ENCODE results near the gene CHL1.

The CHL1 gene

DNA sequence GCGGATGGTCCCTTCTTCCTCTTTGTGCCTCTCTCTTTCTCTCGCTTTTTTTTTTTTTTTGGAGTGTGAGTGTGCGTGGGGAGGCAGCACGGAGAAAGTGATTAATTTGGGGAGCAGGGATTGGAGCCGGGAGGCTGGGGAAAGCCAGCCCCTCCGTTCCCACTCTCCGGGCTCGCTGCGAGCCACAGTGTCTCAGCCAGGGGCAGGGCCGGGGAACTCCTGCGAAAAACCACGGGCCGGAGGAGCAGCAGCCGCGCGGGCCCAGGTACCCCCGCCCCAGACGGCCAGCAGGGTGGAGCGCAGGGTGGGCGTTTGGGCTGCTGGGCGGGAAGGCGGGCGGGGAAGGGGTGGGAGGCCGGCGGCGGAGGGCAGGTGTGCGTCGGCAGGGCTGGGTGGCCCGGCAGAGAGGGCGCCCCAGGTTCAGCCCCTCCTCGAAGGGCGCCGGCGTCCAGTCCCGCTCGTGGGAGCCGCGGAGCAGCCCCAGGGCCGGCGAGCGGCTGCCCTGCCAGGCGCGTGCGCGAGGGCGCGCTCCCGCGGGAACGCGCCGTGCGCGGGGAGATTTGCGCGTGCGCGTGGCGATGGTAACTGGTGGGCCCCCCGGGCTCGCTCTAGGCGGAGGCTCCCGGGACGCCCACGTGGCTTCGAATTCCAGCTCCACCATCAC is 1.4 kb downstream of the CHL1 start:
- no peaks in the 10 kb centered on the region for H3K4me1 ChIP-seq (ENCODE audit: insufficient read depth, low read length)
- H3K9me3 ChIP-seq (ENCODE audit: control insufficient read depth, insufficient read depth, low read length) = no peaks in the 10 kb centered on the region
- H3K9ac ChIP-seq (ENCODE audit: low read depth, low read length) = peak overlapping the region; percentile 63
- no peaks in the 10 kb centered on the region for H3K36me3 ChIP-seq (ENCODE audit: insufficient read depth, low read length)

DNA sequence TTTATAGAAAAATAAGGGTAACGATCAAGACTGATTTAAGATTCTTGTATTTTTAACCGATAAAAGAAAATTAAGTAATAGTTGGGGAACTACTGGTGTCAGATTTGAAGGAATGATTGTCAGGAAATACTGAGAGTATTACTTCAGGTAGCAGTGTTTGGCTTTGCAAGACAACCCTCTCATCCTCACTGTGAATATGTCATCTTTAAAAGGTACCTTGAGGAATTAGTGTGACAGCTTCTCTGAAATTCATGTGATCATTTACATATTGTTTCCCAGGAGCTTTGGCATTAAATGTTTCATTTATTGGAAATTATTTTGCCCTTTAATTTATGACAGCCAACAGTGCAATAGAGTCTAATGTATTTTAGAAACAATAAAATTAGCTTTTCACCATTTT is 3.3 kb downstream of the CHL1 start:
- no peaks in the 10 kb centered on the region for H3K36me3 ChIP-seq (ENCODE audit: insufficient read depth, low read length)

DNA sequence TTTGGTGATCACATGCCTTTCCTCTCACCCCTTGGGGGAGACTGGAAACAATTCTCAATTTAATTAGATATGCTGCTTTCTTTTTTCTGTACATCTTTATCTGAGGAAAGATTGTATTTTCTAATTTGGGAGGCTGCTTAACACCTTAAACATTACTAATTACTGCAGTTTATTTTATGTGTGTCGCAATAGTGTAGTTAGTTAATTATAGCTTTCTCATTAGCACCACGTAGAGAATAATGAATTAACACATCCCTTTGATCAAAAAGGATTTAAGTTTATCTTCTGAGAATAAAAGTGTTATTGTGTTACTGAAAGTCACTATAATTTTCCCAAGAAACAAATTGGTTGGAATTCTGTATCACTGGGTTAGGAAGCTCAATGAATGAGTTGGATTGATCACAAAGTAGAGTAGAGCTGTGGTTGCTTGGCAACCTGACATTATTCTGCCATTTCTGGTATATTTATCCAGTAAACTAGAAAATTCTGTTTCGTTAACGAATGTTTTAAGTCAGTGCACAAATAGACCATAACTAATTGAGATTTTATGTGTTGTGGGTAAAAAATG is 4.3 kb downstream of the CHL1 start:
- H3K9ac ChIP-seq (ENCODE audit: low read depth, low read length) = no peak overlapping the region
- H3K4me1 ChIP-seq (ENCODE audit: insufficient read depth, low read length) = no peaks in the 10 kb centered on the region
- no peaks in the 10 kb centered on the region for H3K9me3 ChIP-seq (ENCODE audit: control insufficient read depth, insufficient read depth, low read length)
- no peaks in the 10 kb centered on the region for H3K36me3 ChIP-seq (ENCODE audit: insufficient read depth, low read length)

More for the DNA sequence above, 3.3 kb downstream of the CHL1 start:
- Histone ChIP-seq H3K9me3 (ENCODE audit: control insufficient read depth, insufficient read depth, low read length) (no peaks in the 10 kb centered on the region), H3K4me1 (ENCODE audit: insufficient read depth, low read length) (no peaks in the 10 kb centered on the region), H3K9ac (ENCODE audit: low read depth, low read length) (no peak overlapping the region)

DNA sequence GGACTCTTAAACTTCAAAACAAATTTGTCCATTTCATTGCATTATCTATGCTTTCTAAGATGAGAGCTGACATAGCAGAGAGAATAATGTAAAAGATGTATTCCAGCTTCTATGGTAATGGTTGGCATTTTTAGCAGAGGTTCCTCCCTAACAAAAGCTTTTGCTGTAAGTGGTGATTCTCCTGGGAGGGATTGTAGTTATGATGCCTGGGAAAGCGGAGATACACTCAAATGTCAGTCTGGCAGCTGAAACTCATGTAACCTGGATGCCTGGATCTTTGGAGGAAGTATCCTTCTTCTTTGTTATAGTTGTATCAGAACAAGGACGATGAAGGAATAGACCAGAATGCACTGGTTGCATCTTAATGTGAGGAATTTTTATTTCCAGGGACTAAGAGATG is 7.5 kb downstream of the CHL1 start:
- no peak overlapping the region for H3K9ac ChIP-seq (ENCODE audit: low read depth, low read length)
- no peaks in the 10 kb centered on the region for H3K9me3 ChIP-seq (ENCODE audit: control insufficient read depth, insufficient read depth, low read length)
- H3K36me3 ChIP-seq (ENCODE audit: insufficient read depth, low read length) = no peaks in the 10 kb centered on the region
- no peaks in the 10 kb centered on the region for H3K4me1 ChIP-seq (ENCODE audit: insufficient read depth, low read length)

DNA sequence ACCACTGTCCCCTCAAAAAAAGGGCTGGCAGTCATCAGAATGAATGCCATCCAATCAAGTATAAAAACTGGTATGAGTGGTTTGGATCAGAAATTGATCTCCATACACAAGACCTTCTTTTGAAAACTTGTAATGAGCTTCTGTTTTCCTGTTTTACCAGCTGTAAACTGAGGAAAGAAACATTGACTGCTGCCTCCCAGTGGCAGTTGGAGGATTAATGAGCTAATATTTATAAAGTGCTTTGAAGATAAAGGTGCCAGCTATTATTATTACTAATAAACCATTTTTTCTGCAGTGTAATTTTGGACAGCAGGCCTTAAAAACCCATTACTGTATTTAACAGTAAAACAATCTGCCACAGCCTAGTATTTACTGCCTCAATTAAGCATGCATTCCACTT is 11.4 kb downstream of the CHL1 start:
- no peaks in the 10 kb centered on the region for H3K9me3 ChIP-seq (ENCODE audit: control insufficient read depth, insufficient read depth, low read length)
- H3K4me1 ChIP-seq (ENCODE audit: insufficient read depth, low read length) = no peaks in the 10 kb centered on the region
- H3K9ac ChIP-seq (ENCODE audit: low read depth, low read length) = no peak overlapping the region
- H3K36me3 ChIP-seq (ENCODE audit: insufficient read depth, low read length) = no peaks in the 10 kb centered on the region

DNA sequence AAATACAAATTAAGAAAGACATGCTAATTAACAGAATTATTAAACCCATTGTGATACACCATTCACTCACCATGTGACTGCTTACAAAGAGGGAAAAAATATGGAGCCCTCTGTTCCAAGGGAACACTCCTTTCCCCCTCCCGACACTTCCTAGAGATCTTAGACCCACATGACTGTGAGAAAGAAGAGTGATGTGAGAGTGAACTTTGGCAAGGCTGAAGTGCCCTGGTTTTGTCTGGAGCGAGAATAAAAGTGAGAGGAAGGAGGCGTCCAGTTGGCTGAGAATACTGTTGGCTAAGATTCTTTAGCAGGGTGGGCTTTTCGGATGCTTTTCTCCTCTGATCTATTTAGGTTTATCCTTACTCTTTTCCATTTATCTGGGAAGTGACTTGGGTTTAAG is 14.1 kb downstream of the CHL1 start:
- H3K36me3 ChIP-seq (ENCODE audit: insufficient read depth, low read length) = no peaks in the 10 kb centered on the region
- no peaks in the 10 kb centered on the region for H3K9me3 ChIP-seq (ENCODE audit: control insufficient read depth, insufficient read depth, low read length)
- H3K4me1 ChIP-seq (ENCODE audit: insufficient read depth, low read length) = no peaks in the 10 kb centered on the region
- no peak overlapping the region for H3K9ac ChIP-seq (ENCODE audit: low read depth, low read length)

DNA sequence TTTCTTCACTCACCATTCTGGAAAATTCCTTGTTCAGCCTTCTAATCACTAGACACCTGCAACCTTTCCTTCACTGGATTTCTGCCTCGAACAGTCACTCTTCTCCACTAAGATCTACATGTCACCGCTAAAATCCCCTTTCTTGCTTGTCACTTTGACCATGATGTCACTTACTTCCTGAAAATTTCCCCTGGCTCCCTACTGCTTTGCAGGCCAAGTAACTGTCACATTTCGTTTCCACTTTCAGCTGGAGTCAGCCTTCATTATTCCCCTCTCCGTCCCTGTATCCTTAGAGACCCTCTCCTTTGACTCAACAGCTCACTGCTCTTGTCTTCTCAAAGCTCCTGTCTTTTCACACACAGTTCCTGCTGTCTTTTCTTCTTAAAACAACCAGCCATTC is 15.9 kb downstream of the CHL1 start:
- no peak overlapping the region for H3K9ac ChIP-seq (ENCODE audit: low read depth, low read length)
- no peaks in the 10 kb centered on the region for H3K4me1 ChIP-seq (ENCODE audit: insufficient read depth, low read length)
- H3K36me3 ChIP-seq (ENCODE audit: insufficient read depth, low read length) = no peaks in the 10 kb centered on the region
- no peaks in the 10 kb centered on the region for H3K9me3 ChIP-seq (ENCODE audit: control insufficient read depth, insufficient read depth, low read length)

DNA sequence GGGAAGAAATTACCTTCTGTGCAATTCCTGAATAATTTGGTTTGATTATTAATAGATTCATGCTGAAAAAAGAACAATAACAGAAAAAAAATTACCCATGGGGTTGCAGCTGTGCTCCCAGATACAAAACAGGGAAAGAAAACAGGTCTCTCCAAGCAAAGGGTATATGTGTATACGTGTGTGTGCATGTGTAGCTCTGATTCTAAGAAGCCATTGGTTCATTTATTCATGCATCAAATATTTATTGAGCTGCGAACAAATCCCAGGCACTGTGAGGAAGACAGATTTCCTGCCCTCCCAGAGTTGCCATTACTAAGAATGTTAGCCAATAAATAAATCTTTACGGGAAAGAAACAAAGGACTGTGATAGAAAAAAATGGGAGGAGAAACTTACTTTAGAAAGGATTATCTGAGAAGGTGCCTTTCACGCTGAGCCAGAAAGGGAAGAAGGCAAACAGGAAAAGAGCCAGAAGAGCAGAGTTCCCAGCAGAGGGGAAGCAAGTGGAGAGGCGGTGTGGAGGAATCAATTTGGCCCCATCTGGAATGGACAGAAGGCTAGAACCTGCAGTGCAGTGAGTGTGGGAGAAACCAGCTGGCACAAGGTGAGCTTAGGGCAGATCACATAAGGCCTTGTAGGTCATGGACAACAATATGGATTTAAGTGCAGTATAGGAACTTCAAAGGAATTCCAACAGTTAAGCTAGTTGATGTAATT is 20.7 kb downstream of the CHL1 start:
- no peaks in the 10 kb centered on the region for H3K4me1 ChIP-seq (ENCODE audit: insufficient read depth, low read length)

DNA sequence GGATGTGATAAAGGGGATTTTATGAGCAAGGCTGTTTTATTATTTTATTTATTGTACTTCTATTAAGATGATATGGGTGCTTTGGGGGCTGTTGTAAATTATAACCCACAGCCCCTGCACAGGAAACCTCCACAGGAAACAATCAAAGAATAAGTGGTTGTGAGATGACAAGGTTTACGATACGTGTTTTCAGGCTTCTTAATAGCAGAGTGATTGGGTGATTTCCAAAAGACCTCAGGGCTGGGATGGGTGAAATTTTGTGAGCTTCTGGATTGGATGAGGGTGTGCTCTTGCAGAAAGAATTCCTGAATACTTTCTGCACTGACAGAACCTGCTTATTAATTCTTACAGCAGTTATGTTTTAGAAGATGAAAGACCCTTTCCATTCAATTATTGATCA is 21.4 kb downstream of the CHL1 start:
- H3K36me3 ChIP-seq (ENCODE audit: insufficient read depth, low read length) = no peaks in the 10 kb centered on the region
- no peak overlapping the region for H3K9ac ChIP-seq (ENCODE audit: low read depth, low read length)
- no peaks in the 10 kb centered on the region for H3K9me3 ChIP-seq (ENCODE audit: control insufficient read depth, insufficient read depth, low read length)
- H3K4me1 ChIP-seq (ENCODE audit: insufficient read depth, low read length) = no peaks in the 10 kb centered on the region

More for the DNA sequence above, 20.7 kb downstream of the CHL1 start:
- no peak overlapping the region for H3K9ac ChIP-seq (ENCODE audit: low read depth, low read length)
- no peaks in the 10 kb centered on the region for H3K9me3 ChIP-seq (ENCODE audit: control insufficient read depth, insufficient read depth, low read length)
- H3K36me3 ChIP-seq (ENCODE audit: insufficient read depth, low read length) = no peaks in the 10 kb centered on the region

DNA sequence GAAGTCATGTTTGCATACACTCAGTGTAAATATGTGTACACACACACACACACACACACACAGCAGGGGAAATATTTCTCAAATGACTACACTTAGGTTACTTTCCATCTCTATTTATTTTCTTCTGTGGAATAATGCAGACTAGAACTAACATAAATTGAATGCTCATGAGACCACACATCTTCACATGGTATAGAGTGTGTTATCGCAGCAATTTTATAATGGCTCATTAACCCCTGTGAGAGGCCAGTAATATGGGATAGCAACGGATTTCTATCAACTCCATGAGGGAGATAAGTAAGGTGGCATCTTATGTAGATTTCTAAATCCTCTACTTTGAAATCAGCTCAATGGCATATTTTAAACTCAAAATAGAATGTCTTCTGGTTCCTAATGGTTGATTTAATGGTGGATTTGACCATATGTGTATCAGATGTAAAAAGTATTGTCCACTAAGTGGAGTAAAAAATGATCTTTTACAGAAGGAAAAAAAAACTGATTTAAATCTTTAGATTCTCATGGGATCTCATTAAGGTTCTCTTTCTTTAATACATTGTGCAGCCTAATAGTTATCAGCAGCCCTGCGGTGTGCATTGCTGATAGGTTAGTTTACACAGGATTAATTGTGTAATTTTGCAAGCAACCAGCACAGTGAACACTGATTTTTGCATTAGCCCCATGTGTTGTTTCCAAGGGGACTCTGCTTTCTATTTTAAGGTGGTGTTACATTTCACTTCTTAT is 32.0 kb downstream of the CHL1 start:
- no peaks in the 10 kb centered on the region for H3K9me3 ChIP-seq (ENCODE audit: control insufficient read depth, insufficient read depth, low read length)
- H3K4me1 ChIP-seq (ENCODE audit: insufficient read depth, low read length) = peaks cover 9% of the 10 kb centered on the region; the same call in 1 of the 2 replicates
- no peak overlapping the region for H3K9ac ChIP-seq (ENCODE audit: low read depth, low read length)
- no peaks in the 10 kb centered on the region for H3K36me3 ChIP-seq (ENCODE audit: insufficient read depth, low read length)

DNA sequence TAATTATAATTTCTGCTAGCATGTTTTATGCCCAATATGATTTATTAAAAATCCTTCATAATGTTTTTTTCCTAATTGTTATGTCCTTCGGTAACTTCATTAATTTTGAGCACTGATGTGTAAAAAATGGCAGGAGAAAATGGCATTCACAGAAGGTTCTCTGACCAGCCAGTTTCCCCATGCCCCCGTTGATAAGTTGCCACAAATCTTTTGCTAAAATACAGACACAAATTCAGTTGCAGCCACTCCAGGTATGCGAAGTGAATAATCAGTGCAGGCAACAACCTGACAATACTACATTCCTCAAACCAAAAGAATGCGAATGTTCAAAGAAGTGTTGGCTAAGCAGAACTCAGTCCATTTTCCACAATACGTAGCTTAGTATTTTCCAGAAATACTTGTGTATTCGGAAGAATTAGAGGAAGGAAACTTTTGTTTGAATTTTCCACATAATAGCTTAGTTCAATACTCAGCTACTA is 32.7 kb downstream of the CHL1 start:
- Histone ChIP-seq H3K9me3 (ENCODE audit: control insufficient read depth, insufficient read depth, low read length) (no peaks in the 10 kb centered on the region), H3K36me3 (ENCODE audit: insufficient read depth, low read length) (no peaks in the 10 kb centered on the region), H3K9ac (ENCODE audit: low read depth, low read length) (no peak overlapping the region), H3K4me1 (ENCODE audit: insufficient read depth, low read length) (peaks cover 9% of the 10 kb centered on the region; the same call in 1 of the 2 replicates)

DNA sequence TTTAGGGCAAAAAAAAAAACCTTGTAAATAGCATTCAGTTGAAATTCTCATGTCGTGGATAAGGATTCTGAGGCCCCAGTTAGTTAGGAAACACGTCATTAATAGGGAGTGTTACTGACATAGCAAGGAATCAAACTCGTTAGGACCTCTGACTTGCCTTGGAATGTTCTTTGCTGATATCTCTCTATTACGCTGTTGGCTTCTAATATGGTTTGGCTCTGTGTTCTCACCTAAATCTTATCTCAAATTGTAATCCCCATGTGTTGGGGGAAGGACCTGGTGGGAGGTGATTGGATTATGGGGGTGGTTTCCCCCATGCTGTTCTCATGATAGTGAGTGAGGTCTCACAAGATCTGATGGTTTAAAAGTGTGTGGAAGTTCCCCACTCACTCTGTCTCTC is 40.3 kb downstream of the CHL1 start:
- Histone ChIP-seq H3K9me3 (ENCODE audit: control insufficient read depth, insufficient read depth, low read length) (no peaks in the 10 kb centered on the region), H3K36me3 (ENCODE audit: insufficient read depth, low read length) (no peaks in the 10 kb centered on the region), H3K9ac (ENCODE audit: low read depth, low read length) (no peak overlapping the region), H3K4me1 (ENCODE audit: insufficient read depth, low read length) (peaks cover 4% of the 10 kb centered on the region; the same call in 1 of the 2 replicates)

DNA sequence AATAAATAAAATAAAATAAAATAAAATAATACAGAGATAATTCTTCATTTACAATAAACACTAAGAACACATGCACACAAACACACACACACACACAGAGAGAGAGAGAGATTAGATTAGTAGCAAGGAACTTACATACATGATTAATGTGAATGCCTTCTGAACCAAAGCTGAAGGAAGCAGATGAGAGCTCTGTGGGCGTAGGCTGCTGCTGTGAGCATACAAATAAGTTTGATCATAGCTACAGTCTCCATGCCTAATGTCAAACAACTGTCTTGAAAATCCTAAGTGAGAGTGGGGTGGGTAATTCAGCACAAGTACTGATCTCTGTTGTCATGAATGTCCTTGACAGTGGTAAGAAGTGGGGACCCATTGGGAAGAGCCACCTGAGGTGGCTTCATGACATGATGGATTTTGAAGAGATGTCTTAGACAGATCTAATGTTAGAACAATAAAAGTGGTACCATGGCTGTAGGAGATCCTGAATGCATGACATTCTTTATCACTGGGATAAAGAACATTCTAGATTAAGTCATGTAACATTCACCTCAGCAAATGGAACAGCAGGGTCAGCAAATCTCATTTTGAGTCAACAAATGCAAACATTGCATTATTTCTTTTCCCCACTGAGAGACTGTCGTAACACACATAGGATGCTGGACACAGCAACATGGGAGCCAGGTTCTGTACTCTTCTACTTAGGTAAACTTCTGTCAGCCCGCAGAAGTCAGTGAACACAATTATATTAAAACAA is 46.2 kb downstream of the CHL1 start:
- no peaks in the 10 kb centered on the region for H3K4me1 ChIP-seq (ENCODE audit: insufficient read depth, low read length)
- H3K9ac ChIP-seq (ENCODE audit: low read depth, low read length) = no peak overlapping the region
- no peaks in the 10 kb centered on the region for H3K36me3 ChIP-seq (ENCODE audit: insufficient read depth, low read length)
- no peaks in the 10 kb centered on the region for H3K9me3 ChIP-seq (ENCODE audit: control insufficient read depth, insufficient read depth, low read length)

DNA sequence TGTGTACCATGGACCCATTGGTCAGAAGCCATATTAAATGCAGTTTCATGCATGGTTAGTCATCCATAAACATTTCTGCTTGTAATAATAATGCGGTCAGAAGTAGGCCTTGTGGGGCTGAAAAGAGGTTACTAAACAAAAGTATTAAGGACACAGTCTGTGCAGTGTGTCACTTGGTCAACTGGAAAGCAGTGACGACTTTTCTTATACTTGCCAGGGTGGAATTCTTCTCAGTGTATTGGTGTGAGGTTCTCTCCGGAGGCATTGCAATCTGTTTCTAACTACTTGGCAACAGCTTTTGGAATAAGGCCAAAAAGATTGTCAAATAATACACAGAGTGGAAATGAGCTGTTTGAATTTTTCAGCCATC is 46.8 kb downstream of the CHL1 start:
- no peaks in the 10 kb centered on the region for H3K4me1 ChIP-seq (ENCODE audit: insufficient read depth, low read length)
- no peak overlapping the region for H3K9ac ChIP-seq (ENCODE audit: low read depth, low read length)
- no peaks in the 10 kb centered on the region for H3K36me3 ChIP-seq (ENCODE audit: insufficient read depth, low read length)
- H3K9me3 ChIP-seq (ENCODE audit: control insufficient read depth, insufficient read depth, low read length) = no peaks in the 10 kb centered on the region
